Measurements from ENCODE around the gene RDH13.
A peak's percentile ranks its signal among the peaks of the same experiment; 100 is the strongest.
"Not testable (repeated sequence)": the region's sequence is repeated elsewhere in the genome, so short reads cannot be mapped to it uniquely, and the experiment has no call there.

RDH13 gene, protein sequence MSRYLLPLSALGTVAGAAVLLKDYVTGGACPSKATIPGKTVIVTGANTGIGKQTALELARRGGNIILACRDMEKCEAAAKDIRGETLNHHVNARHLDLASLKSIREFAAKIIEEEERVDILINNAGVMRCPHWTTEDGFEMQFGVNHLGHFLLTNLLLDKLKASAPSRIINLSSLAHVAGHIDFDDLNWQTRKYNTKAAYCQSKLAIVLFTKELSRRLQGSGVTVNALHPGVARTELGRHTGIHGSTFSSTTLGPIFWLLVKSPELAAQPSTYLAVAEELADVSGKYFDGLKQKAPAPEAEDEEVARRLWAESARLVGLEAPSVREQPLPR

DNA sequence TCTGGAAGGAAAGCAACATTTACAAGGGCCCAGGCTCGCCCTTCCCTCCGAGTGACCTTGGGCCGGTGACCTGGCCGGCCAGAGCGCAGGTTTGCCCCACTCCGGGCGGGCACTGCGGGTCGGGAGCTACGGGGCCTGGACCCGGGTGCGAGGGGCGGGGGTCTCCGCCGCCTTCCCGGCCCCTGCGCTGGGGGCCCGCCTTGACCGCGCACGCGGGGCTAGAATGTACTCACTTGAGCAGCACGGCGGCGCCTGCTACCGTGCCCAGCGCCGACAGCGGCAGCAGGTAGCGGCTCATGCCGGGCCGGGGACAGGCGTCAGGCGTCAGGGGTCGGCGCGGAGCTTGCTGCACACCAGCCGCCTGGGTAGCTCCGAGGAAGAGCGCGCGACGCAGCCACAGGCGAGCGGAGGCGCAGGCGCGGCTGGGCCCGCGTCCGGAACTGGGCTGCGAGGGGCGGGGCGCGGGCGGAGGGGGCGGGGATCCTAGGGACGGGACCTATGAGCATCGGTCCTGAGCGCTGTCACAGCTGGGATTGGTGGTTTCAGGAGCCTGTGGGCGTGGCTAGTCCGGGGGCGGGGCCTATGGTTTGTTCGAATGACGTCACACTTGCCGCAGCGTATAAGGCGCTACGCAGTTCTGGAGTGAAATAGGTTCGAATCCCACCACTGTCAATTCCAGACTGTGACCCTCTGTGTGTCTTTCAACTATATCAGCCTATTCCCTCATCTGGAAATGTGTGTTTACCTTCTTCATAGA, at the start of gene RDH13:
Gene RDH13 (minus strand): TSS at position 414 of the 757 bp plus-strand sequence. CDS start 116 bp downstream, at position 298.
- H3K4me3 Mint-ChIP-seq: peak within 1 kb of the TSS; percentile 88 to 89 (median 88)
- peaks cover 20% of the 10 kb centered on the region for H3K36me3 Mint-ChIP-seq (ENCODE audit: low read depth)
- peaks cover 4% of the 10 kb centered on the region for H3K4me1 Mint-ChIP-seq
- H3K9me3 Mint-ChIP-seq: no peaks in the 10 kb centered on the region
- TF ChIP-seq, protein P1, sequence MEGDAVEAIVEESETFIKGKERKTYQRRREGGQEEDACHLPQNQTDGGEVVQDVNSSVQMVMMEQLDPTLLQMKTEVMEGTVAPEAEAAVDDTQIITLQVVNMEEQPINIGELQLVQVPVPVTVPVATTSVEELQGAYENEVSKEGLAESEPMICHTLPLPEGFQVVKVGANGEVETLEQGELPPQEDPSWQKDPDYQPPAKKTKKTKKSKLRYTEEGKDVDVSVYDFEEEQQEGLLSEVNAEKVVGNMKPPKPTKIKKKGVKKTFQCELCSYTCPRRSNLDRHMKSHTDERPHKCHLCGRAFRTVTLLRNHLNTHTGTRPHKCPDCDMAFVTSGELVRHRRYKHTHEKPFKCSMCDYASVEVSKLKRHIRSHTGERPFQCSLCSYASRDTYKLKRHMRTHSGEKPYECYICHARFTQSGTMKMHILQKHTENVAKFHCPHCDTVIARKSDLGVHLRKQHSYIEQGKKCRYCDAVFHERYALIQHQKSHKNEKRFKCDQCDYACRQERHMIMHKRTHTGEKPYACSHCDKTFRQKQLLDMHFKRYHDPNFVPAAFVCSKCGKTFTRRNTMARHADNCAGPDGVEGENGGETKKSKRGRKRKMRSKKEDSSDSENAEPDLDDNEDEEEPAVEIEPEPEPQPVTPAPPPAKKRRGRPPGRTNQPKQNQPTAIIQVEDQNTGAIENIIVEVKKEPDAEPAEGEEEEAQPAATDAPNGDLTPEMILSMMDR (IDR thresholded peaks at IDR 0.05; ENCODE audit: unreplicated experiment in 3 of 3): no peak
- H3K27me3 Mint-ChIP-seq (ENCODE audit: low read depth): peaks cover 45% of the 10 kb centered on the region
- no peak within 1 kb of the TSS for H3K27ac Mint-ChIP-seq

DNA sequence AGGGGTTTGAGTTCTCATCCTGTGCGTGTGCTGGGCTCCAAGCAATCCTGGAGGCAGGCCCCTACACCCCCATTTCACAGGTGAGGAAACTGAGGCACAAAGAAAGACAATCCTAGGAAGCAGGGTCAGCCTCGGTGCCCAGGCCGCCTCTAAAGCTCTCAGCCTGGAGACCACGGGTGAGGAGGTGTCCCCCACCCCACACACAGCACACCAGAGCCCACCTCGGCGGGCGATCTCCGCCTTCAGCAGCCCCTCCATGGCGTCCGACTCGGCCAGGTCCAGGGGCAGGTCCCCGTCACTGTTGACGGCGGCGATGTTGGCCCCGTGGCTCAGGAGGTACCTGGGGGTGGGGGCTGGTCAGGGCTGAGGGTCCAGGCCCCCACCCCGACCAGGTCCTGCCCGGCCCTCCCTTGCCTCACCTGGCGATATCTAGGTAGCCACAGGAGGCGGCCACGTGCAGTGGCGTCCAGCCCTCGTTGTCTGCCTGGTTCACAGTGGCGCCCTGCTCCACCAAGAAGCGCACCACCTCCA, 49.4 kb upstream of the RDH13 start:
- TF ChIP-seq, protein P1 (IDR thresholded peaks at IDR 0.05; ENCODE audit: unreplicated experiment in 3 of 3): no peak
- H3K36me3 Mint-ChIP-seq (ENCODE audit: low read depth): peaks cover 16% of the 10 kb centered on the region
- H3K27me3 Mint-ChIP-seq (ENCODE audit: low read depth): no peaks in the 10 kb centered on the region
- H3K4me3 Mint-ChIP-seq: no peak overlapping the region
- no peaks in the 10 kb centered on the region for H3K9me3 Mint-ChIP-seq
- H3K4me1 Mint-ChIP-seq: peaks cover 22% of the 10 kb centered on the region
- peak overlapping the region in 1 of 3 experiments; percentile 94 for H3K27ac Mint-ChIP-seq

DNA sequence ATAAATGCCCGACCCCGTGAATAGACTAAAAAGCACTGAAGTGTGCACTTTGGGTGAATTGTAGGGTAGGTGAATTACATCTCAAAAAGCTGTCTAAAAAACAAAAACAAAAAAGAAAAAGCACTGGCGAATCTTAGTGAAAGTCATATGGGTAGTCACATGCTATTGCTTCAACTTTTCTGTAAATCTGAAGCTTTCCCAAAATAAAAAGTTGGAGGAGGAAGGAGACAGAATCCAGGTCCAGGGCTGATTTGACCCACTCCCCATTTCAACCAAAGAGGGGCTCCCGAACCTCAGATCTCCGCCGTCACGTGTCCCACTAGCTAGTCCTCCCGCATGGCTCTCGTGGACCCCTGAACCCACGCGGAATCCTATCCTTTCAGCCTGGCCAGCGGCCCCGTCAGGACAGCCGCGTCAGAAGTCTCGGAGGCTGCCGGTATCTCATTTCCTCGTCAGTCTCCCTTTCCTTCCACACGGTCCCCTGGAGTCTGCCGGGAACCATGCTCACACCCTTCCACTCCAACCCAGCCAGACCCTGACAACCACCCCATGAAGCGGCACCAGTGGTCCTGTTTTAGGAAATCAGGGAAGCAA, 48.4 kb upstream of the RDH13 start:
- H3K4me3 Mint-ChIP-seq: peak overlapping the region in 1 of 3 experiments; percentile 39
- peaks cover 24% of the 10 kb centered on the region for H3K36me3 Mint-ChIP-seq (ENCODE audit: low read depth)
- H3K27me3 Mint-ChIP-seq (ENCODE audit: low read depth): no peaks in the 10 kb centered on the region
- H3K4me1 Mint-ChIP-seq: peaks cover 21% of the 10 kb centered on the region
- TF ChIP-seq, protein P1 (IDR thresholded peaks at IDR 0.05; ENCODE audit: unreplicated experiment in 3 of 3): no peak
- peak overlapping the region in 2 of 3 experiments; percentile 41 to 82 for H3K27ac Mint-ChIP-seq
- H3K9me3 Mint-ChIP-seq: no peaks in the 10 kb centered on the region

DNA sequence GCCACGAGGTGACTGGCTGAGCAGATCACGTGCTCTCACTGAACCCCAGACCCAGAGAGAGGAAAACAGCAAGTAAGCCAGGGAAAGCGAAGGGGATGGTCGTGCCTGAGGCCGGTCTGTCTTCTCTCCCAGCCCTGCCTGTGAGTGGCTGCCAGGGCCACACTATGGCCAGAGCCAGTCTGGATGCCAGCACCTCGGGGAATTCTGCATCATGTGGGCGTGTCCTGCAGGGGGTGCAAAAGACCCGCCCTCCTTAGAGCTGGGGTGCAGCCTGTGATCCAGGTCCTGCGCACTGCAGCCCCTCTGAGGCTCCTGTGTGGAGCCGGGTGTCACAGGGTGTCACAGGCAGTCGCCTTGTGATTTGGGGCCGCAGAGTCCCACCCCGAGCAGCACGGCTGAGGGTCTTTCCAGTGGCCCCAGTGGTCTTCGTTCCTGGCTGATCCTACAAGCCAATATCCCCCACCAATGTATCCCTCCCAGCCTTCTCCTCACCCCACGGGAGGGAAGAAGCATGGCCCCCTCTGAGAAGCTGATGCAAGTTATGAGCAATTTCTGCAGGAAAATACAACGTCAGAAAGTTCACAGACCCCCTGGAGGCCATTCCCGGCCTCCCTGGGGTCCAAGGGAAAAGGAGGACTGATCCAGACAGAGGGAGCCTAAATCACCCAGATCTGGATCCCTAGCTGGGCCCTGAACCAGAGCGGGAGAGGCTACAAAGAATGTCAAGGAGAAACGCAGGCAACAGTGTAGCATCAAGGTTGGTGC, 46.8 kb upstream of the RDH13 start:
- Mint-ChIP-seq H3K27ac (peak overlapping the region in 1 of 3 experiments; percentile 54), H3K4me1 (peaks cover 5% of the 10 kb centered on the region), H3K36me3 (ENCODE audit: low read depth) (peaks cover 36% of the 10 kb centered on the region), H3K9me3 (no peaks in the 10 kb centered on the region), H3K4me3 (no peak overlapping the region), H3K27me3 (ENCODE audit: low read depth) (no peaks in the 10 kb centered on the region)
- TF ChIP-seq, protein P1 (IDR thresholded peaks at IDR 0.05; ENCODE audit: unreplicated experiment in 3 of 3): no peak

DNA sequence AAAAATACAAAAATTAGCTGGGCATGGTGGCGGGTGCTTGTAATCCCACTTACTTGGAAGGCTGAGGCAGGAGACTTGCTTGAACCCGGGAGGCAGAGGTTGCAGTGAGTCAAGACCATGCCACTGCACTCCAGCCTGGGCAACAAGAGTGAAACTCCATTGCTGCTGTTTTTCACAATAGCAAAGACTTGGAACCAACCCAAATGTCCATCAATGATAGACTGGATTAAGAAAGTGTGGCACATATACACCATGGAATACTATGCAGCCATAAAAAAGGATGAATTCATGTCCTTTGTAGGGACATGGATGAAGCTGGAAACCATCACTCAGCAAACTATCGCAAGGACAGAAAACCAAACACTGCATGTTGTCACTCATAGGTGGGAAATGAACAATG, 44.3 kb upstream of the RDH13 start:
- peaks cover 50% of the 10 kb centered on the region for H3K36me3 Mint-ChIP-seq (ENCODE audit: low read depth)
- not testable (repeated sequence) for H3K9me3 Mint-ChIP-seq; H3K4me3 Mint-ChIP-seq; H3K4me1 Mint-ChIP-seq; H3K27ac Mint-ChIP-seq; H3K27me3 Mint-ChIP-seq (ENCODE audit: low read depth)
